GM18508 (cell line): Measurements from ENCODE around the gene PLXNA4.

ENCODE experiments used
- ATAC-seq: cut with Tn5 transposase; IDR thresholded peaks from one replicate; pipeline ENCODE4 v1.9.1; 2021; ENCODE audit warnings: moderate number of reproducible peaks; ENCODE audit not compliant: insufficient read depth, unreplicated experiment

Gene PLXNA4

DNA sequence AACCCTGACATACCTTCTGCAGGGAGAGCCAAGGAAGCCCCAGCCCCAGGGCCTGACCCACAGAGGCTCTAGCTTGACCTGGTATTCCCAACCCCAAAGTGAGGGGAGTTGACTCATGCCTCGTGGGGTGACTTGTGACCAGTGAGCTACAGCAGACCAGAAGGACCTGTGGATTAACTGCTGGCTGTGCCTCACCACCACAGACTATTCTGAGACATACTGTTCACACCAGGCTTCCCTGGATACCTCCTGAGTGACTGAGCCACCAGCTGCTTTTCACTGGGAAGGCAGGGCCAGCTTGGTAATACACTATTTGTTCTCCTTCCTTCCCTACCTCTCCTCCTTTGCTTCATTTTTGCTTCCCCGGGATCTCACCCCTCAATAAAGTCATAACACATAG is 7.3 kb downstream of the PLXNA4 start:
- ATAC-seq = no peak

DNA sequence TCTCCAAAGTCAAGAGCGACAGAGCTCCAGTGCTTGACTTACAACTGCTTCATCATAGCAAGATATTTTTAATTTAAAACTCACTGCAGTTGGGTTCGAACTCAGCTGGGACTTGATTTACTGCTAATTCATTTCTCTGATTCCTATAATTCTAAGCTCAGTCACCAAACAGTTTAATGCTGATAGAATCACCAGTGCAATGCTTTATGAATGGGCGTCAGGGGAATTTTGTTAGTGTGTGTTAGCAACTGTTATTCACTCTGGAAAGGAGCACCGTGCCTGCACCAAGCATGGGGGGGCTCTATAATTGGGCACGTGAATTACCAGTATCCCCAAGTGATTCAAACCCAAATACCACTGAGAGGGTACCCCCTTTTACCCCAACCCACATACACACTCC is 10.4 kb downstream of the PLXNA4 start:
- no peak for ATAC-seq

DNA sequence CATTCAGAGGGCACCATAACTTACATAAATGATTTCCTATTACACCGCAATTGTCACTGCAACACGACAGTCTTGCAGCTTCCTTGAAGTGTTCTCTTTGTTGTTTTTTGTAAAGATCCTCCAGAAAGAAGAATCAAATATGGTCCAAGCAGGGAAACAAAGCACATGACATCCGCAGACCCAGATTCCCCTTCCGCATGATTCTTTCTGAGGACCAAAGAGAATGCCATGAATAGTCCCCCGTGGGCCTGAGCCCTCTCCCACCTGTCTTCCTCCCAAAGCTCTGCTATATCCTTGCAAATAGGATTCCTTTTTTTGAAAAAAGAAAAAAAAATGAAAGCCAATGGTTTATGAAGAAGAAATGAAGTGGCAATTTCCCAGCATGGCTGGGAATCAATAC is 10.8 kb downstream of the PLXNA4 start:
- ATAC-seq = no peak

DNA sequence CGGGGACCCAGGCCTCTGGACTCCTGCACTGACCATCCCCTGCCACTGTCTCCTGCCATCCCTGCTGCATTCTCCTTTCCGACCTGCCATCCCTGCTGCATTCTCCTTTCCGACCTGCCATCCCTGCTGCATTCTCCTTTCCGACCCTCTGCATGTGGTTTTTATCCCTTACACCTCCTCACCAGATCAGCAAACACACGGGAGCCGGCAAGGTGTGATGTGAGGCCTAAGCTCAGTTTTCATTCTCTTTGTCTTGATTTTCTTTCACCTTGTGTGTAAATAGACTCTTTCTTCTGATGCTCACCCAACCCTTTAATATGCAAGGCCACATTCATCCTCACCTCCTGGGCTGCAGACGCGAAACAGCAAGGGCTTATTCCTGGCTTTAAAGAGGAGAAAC is 11.4 kb downstream of the PLXNA4 start:
- no peak for ATAC-seq

DNA sequence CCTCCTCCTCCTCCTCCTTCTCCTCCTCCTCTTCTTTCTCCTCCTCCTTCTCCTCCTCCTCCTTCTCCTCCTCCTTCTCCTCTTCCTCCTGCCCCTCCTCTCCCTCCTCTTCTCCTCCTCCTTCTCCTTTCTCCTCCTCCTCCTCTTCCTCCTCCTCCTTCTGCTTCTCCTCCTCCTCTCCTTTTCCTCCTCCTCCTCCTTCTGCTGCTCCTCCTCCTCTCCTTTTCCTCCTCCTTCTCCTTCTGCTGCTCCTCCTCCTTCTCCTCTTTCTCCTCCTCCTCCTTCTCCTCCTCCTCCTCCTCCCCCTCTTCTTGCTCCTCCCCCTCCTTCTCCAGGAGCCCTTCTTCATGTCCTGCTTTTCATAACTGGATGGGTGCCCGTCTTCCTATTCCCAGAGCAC is 12.2 kb downstream of the PLXNA4 start:
- no peak for ATAC-seq

DNA sequence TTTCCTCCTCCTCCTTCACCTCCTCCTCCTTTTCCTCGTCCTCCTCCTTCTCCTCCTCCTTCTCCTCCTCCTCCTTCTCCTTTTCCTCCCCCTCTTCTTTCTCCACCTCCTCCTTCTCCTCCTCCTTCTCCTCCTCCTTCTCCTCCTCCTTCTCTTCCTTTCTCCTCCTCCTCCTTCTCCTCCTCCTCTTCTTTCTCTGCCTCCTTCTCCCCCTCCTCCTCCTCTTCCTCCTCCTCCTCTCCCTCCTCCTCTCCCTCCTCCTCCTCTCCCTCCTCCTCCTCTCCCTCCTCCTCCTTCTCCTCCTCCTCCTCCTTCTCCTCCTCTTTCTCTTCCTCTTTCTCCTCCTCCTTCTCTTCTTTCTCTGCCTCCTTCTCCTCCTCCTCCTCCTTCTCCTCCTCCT is 13.6 kb downstream of the PLXNA4 start:
- ATAC-seq = no peak

DNA sequence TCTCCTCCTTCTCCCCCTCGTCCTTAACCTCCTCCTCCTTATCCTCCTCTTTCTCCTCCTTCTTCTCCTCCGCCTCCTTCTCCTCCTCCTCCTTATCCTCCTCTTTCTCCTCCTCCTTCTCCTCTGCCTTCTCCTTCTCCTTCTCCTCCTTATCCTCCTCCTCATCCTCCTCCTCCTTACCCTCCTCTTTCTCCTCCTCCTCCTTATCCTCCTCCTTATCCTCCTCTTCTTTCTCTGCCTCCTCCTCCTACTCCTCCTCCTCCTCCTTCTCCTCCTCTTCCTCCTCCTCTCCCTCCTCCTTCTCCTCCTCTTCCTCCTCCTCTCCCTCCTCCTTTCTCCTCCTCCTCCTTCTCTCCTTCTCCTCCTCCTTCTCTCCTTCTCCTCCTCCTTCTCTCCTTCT is 14.5 kb downstream of the PLXNA4 start:
- ATAC-seq = no peak

DNA sequence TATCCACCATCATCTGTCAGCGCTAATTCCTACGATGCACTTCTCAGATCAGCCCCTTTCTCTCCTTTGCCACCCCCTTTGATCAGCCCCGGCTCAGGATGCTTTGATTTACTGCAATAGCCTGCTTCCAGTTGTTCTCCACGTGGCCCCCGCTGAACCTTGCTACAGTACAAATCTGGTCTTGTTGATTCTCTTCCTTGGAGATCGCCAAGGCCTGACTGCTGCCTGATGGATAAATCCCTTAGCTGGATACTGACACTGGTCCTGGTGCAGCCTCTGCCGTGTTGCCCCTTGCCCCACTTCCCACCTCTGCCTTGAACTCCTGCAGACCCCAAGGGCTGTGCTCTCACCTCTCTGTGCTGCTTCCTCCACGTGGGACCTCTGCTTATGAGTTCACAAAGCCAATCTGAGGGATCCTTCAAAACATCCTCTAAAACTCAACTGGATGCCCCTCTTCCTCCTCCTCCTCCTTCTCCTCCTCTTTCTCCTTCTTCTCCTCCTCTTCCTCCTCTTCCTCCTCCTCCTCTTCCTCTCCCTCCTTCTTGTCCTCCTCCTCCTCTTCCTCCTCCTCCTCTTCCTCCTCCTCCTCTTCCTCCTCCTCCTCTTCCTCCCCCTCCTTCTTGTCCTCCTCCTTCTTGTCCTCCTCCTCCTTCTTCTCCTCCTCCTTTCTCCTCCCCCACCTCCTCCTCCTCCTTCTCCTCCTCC is 15.3 kb downstream of the PLXNA4 start:
- ATAC-seq = no peak

DNA sequence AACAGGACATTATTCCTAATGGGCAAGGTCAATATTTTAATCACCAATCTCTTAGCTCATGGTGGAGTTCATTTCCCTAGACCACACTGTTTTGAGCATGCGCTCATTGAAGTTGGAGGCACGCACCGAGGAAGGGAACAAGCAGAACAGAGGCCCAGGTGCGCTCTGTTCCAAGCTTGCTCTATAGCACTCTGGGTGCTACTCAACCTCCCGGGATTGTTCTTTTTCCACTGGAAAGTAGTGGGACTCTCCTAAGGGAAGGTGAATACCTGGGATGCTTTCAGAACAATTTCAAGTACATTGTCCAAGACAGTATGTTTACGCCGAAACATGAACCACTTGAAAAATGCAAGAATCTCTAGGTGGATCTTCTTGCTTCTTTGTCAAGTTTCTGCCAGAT is 16.2 kb downstream of the PLXNA4 start:
- no peak for ATAC-seq

DNA sequence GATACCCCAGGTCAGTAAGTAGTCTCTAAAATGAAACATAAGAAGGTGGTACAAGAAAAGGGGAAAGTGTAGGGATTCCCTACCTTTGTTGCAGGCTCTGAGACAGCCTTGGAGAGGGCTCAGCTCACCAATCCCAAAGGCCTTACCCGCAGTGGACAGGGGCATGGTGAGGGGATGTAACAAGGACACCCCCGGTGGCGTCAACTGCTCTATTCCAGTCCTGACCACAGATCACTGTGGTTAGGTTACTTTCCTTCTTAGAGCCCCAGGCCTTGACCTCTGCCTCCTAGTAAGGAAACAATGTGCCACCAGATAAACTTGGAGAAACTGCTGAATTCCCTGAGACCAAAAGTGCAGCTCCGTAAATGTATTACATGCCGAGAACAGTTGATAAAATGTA is 17.5 kb downstream of the PLXNA4 start:
- ATAC-seq = no peak

DNA sequence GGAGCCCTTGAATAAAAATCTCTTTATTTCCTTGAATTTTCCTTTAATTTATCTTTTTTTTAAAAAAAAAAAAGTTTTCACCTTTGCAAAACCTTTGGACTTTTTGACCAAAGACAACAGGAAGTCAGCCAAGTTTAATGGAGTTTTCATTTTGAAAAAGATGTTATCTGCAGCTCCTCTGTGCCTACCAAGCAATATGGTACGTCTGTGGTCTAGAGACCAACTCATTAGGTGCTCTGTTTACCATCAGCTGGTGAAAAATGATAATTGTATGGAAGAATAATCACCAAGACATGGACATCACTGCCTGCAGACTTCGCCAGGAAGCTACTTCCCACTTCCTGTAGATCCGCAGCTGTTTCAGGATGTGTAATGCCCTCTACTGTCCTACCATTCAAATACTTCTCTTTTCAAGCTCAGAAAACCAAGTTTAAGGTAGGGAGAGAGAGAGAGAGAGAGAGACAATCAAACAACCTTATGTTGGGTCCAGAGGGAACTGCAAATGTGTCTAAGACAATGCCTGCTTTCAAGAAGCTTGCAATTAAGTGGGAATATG is 18.7 kb downstream of the PLXNA4 start:
- ATAC-seq = no peak

DNA sequence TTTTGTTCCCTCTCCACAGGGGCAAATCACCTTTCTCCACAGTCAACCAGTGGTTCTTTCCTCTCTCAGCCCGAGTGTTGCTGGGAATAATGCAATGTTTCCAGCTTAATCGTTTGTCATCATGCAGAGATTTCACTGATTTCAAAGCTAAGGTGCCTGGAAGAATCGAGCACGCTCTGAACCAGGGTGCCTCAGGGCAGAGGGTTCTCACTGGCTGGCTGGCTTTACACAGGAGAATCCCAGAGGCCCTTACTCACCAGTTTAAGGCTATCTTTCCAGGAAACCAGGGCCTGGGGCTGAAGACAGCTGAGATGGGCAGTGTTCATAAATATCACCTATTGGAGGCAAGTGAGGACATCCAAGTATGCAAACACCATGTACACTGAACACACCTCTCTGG is 21.8 kb downstream of the PLXNA4 start:
- ATAC-seq = no peak

DNA sequence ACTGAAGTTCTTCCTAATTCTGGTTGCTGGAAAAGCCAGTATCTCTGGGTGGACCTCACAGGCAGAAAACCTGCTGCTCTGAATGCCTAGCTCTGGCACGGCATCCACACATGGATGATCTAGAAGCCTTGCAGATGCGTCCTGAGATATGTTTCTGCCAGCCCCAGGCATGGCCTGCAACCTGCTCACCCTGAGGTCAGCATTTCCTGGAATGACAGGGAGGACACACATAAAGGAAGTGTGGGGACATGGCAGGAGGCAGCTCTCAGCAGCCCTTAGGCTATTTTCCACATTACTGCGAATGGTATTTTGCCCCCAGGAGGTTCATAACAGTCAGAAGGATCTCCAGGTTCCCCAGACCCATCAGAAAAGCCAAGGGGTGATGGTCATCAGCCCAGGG is 23.2 kb downstream of the PLXNA4 start:
- ATAC-seq = no peak

DNA sequence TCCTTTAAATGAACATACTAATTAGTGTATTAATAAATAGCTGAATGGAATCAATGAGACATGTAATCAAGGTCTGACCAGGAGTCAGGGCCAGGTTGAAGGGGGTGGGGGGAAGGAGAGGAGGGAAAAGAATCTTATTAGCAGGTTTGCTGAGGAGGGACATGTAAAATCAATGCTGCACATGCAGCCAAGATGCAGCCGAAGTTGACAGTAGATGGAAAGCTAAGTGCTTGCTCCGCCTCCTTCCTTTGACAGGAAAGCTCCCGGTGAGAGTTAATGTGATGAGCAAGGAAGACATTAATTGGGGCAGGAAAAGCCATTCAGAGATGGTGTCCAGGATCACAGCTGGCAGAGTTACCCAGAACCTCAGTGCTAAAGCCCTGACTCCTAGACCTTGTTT is 24.4 kb downstream of the PLXNA4 start:
- ATAC-seq = no peak

DNA sequence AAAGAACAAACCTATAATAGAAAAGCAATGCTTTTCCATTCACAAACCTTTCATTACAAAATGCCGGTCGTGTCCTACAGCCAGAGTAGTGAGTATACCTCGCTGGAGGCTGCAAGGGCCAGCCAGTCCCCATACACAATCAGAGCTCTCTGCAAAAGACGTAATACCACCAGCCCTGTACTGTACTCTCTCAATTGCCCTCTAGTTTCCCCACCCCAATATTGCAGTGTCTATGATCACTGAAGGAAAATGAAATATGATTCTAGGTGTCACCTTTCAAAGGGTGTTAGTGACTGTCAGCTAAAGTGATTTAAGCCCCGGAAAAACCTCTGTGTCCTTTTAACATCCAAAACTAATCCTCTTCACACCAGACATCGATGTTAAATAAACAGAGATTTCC is 24.8 kb downstream of the PLXNA4 start:
- ATAC-seq = no peak

DNA sequence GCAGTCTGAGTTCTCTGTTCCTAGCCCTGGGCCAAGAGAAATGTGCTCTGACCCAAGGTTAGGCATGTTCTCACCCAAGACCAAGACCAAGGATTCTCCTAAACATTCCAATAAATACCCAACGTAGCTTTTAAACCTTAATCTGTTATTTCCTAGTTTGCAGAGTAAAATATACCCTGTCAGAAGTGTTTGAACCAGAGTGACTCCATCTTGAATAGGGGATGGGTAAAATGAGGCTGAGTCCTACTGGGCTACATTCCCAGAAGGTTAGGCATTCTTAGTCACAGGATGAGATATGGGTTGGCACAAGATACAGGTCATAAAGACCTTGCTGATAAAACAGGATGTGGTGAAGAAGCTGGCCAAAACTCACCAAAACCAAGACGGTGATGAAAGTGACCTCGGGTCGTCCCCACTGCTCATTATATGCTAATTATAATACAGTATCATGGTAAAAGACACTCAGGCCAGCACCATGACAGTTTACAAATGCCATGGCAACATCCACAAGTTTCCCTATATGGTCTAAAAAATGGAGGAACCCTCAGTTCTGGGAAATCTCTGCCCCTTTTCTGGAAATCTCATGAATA is 27.7 kb downstream of the PLXNA4 start:
- no peak for ATAC-seq

DNA sequence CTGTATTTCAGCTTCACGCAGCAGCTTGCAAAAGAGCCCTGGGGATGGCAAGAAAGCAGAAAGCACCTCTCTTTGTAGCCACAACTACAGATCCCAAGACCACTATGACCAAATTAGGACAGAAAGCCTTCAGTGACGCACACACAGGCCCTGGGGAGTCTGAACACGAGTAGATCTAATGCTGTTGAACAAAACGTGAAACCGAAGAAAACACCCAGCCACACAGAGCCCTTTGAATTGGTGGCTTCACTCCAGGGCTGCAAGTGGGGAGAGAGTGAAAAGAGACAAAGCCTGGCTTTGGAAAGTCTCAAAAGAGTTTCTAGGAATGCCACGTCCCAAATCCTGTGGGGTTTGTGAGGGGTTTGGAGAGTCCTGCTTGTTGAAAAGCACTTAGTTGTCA is 28.4 kb downstream of the PLXNA4 start:
- ATAC-seq = no peak

DNA sequence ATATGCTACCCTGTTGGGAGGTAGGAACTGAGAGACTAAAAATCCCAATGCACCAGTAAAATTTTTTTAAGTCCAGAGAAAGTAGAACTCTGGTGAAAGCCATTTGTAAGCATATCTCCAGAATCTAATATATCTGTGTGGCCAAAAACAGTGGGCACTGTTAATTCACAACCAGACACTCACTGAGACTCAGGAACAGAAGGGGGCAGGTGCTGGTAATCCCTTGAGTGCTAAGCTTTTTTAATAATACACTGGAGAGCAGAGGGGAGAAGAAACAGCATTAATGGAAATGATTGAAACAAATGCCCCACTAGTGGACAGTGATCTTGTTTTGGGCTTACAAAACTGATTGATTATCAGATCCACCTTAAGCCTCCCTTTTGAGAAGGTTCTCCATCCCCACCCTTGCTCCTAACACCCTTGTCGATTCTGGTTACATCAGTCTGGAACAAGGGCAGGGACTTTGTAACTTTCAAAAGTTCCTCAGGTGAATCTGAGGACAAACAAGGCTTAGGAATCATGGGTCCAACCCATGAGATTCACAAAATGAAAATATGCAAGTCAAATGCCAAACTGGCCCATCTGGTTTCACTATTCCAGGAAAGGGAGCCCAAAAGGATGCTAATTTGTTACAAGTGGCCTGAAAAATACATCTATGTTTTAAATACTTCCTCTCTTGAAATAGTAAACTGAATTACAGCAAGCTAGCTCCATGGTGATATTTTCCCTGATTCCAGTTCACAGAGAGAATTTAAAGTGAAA is 29.7 kb downstream of the PLXNA4 start:
- no peak for ATAC-seq

DNA sequence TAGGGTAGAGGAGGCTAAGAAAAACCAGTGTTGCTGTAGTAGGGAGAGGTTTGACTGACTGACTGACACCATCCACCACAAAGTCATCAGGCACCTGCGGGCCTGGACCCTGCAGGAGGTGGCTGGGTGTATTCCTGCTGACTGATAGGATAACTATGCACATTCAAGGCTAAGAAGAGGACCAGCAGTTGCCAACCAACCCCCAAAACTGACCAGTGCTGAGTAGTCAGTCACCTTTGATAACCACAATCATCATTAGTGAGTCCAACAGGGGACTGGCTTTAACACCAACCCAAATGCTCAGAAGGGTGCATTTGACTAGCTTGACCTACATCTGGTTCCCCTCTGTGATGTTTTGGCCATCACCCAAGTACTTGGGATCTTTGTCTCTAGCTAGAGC is 30.5 kb downstream of the PLXNA4 start:
- no peak for ATAC-seq

DNA sequence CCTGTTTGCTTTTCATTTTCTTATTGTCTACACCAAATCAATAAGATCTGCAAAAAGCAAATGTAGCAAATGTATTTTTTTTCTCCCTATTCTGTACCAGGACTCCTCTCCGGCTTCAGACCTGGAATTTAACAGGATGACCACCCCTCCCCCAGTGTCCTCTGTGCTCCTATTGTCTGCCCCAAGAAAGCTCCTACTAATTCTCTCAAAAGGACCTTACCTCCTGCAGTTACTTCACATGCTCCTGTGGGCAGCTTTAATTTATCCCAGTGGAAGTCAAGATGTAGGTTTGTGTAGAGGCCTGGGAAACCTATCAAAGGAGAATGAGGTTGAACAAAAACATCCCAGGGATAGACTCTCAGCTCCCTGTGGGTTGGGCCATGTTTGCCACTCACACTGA is 31.3 kb downstream of the PLXNA4 start:
- no peak for ATAC-seq

DNA sequence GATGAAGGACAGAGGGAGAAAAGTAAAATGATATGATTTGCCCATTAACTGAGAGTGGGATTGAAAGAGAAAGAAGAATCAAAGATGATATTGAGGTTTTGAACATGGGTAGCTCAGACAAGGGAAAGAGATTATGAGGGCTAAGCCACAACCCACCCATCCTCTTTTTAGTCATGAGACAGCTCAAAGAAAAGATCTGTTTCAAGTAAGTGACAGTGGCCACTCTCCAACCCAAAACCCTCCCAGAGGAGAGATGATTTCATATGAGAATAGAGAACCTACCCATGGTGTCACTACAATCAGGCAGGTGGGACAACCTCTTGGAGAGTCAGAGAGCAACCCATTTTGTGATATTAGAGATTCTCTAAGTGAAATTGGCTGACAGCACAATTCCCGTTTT is 32.2 kb downstream of the PLXNA4 start:
- no peak for ATAC-seq
